Activated CD4-positive, CD25-positive, alpha-beta regulatory T cell treated with anti-CD3 and anti-CD28 coated beads, Interleukin-2, amount 50 U/mL, for 72 hours (primary cell): ENCODE results near the gene IGSF9B.

Experiments used
- DNase-seq: peaks from one replicate; pipeline ENCODE4 v3.0.0; 2021

IGSF9B gene

GRCh38 chr11:133953999-133954398, 2.8 kb downstream of the IGSF9B start:
- DNase-seq = no peak

GRCh38 chr11:133953547-133953946, 3.2 kb downstream of the IGSF9B start:
- no peak for DNase-seq

GRCh38 chr11:133952199-133953190, 4.3 kb downstream of the IGSF9B start:
- no peak for DNase-seq

GRCh38 chr11:133951327-133952198, 5.2 kb downstream of the IGSF9B start:
- no peak for DNase-seq

- DNase-seq = no peak
Measured at GRCh38 chr11:133950874-133951326, 5.9 kb downstream of the IGSF9B start.

- DNase-seq = no peak
Measured at GRCh38 chr11:133950421-133950820, 6.3 kb downstream of the IGSF9B start.

- DNase-seq = no peak
Measured at GRCh38 chr11:133949129-133949528, 7.6 kb downstream of the IGSF9B start.

- no peak for DNase-seq
Measured at GRCh38 chr11:133948711-133949110, 8.1 kb downstream of the IGSF9B start.

- peak; percentile 55 for DNase-seq
Measured at GRCh38 chr11:133947321-133947756, 9.4 kb downstream of the IGSF9B start.

- no peak for DNase-seq
Measured at GRCh38 chr11:133946541-133947318, 10.0 kb downstream of the IGSF9B start.

- no peak for DNase-seq
Measured at GRCh38 chr11:133946051-133946450, 10.7 kb downstream of the IGSF9B start.

- DNase-seq = peak; percentile 66
Measured at GRCh38 chr11:133945087-133945974, 11.4 kb downstream of the IGSF9B start.

GRCh38 chr11:133943950-133944698, 12.6 kb downstream of the IGSF9B start:
- DNase-seq = no peak

GRCh38 chr11:133942577-133942976, 14.2 kb downstream of the IGSF9B start:
- no peak for DNase-seq

- DNase-seq = no peak
Measured at GRCh38 chr11:133941546-133941945, 15.2 kb downstream of the IGSF9B start.

- no peak for DNase-seq
Measured at GRCh38 chr11:133940034-133940433, 16.7 kb downstream of the IGSF9B start.

- no peak for DNase-seq
Measured at GRCh38 chr11:133939558-133939957, 17.2 kb downstream of the IGSF9B start.

GRCh38 chr11:133938166-133938565, 18.6 kb downstream of the IGSF9B start:
- DNase-seq = no peak

GRCh38 chr11:133937468-133937867, 19.3 kb downstream of the IGSF9B start:
- no peak for DNase-seq

- no peak for DNase-seq
Measured at GRCh38 chr11:133937015-133937414, 19.8 kb downstream of the IGSF9B start.

GRCh38 chr11:133936592-133936991, 20.2 kb downstream of the IGSF9B start:
- no peak for DNase-seq
